HepG2 (cell line): ENCODE data around the gene CSMD2.

Source experiments
- ATRX ChIP-seq: sonication (generic); formaldehyde crosslinking; IDR thresholded peaks from 2 replicates; pipeline ENCODE4 v1.4.0; 2020; ENCODE audit warnings: missing genetic modification reagents, borderline replicate concordance
- ELF1 ChIP-seq: sonication (generic); formaldehyde crosslinking; IDR thresholded peaks from 2 replicates; pipeline ENCODE4 v1.4.0; 2020; ENCODE audit warnings: missing genetic modification reagents
- ETV6 ChIP-seq: sonication (generic); formaldehyde crosslinking; conservative IDR thresholded peaks from 2 replicates; pipeline ENCODE4 v1.4.0; 2020; ENCODE audit warnings: missing genetic modification reagents
- GMEB1 ChIP-seq: sonication (generic); formaldehyde crosslinking; IDR thresholded peaks from 2 replicates; pipeline ENCODE4 v1.5.1; 2020; ENCODE audit warnings: missing genetic modification reagents, mild to moderate bottlenecking, borderline replicate concordance
- MAFF ChIP-seq: IDR thresholded peaks from 2 replicates; pipeline ENCODE4 v1.6.1; 2011; ENCODE audit warnings: low read depth, low read length, improper control_type of control experiment
- NRL ChIP-seq: sonication (generic); formaldehyde crosslinking; IDR thresholded peaks from 2 replicates; pipeline ENCODE4 v1.5.0; 2020; ENCODE audit warnings: missing genetic modification reagents, mild to moderate bottlenecking, moderate library complexity, borderline replicate concordance
- PATZ1 ChIP-seq: sonication (generic); formaldehyde crosslinking; IDR thresholded peaks from 2 replicates; pipeline ENCODE4 v1.4.0; 2020; ENCODE audit warnings: missing genetic modification reagents
- POLR2A ChIP-seq, 2 experiments: IDR thresholded peaks; 2 replicates each; pipeline ENCODE4 v1.6.1; 2011; ENCODE audit warnings: low read depth in 2 of 2, low read length in 2 of 2, mild to moderate bottlenecking in 1 of 2, moderate library complexity in 1 of 2; ENCODE audit not compliant: insufficient read depth in 1 of 2
- SCMH1 ChIP-seq: sonication (generic); formaldehyde crosslinking; IDR thresholded peaks from 2 replicates; pipeline ENCODE4 v1.9.0; 2021; ENCODE audit warnings: missing genetic modification reagents, mild to moderate bottlenecking, borderline replicate concordance
- XBP1 ChIP-seq: sonication (generic); formaldehyde crosslinking; IDR thresholded peaks from 2 replicates; pipeline ENCODE4 v1.5.0; 2020; ENCODE audit warnings: missing genetic modification reagents
- ZNF18 ChIP-seq: sonication (generic); formaldehyde crosslinking; IDR thresholded peaks from 2 replicates; pipeline ENCODE4 v1.8.0; 2022; ENCODE audit warnings: mild to moderate bottlenecking, missing genetic modification reagents; ENCODE audit not compliant: insufficient replicate concordance
- ZNF75D ChIP-seq: sonication (generic); formaldehyde crosslinking; IDR thresholded peaks from 2 replicates; pipeline ENCODE4 v1.8.1; 2023; ENCODE audit warnings: missing genetic modification reagents, mild to moderate bottlenecking, borderline replicate concordance

- no peak for TF ChIP-seq ATRX (CRISPR knock-in tag)
- TF ChIP-seq SCMH1 (CRISPR knock-in tag): no peak
- no peak for TF ChIP-seq PATZ1
- TF ChIP-seq GMEB1 (CRISPR knock-in tag): no peak
- no peak for TF ChIP-seq ZNF18 (CRISPR knock-in tag)
- no peak for TF ChIP-seq NRL (CRISPR knock-in tag)
- no peak for TF ChIP-seq ETV6 (CRISPR knock-in tag)
- TF ChIP-seq ELF1 (CRISPR knock-in tag): no peak
- no peak for TF ChIP-seq POLR2A (IDR thresholded peaks at IDR 0.05; ENCODE audit: insufficient read depth in 1 of 2, low read depth in 2 of 2, low read length in 2 of 2)
- no peak for TF ChIP-seq MAFF
- no peak for TF ChIP-seq XBP1 (CRISPR knock-in tag)
- TF ChIP-seq ZNF75D: no peak
These were observed 452.8 kb downstream of the CSMD2 start for GRCh38 chr1:33712186-33712585.
